ENCODE data around the gene SUCLA2.

The SUCLA2 gene

DNA sequence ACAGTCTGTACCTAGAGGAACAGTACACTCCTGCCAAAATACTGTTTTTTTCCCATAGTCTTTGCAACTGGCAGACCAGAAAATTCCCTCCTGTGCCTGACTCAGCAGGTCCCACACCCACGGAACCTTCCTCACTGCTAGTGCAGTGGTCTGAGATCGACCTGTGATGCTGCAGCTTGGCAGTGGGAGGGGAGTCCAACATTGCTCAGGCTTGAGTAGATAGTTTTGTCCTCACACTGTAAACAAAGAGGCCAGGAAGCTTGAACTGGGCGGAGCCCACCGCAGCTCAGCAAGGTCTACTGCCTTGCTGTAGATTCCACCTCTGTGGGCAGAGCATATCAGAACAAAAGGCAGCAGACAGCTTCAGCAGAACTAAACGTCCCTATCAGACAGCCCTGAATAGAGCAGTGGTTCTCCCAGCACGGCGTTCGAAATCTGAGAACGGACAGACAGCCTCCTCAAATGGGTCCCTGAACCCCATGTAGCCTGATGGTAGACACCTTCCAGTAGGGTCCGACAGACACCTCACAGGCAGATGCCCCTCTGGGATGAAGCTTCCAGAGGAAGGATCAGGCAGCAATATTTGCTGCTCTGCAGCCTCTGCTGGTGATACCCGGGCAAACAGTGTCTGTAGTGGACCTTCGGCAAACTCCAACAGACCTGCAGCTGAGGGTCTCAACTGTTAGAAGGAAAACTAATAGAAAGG lies 92.7 kb downstream of the SUCLA2 start:
- DNase-seq (ENCODE audit: extremely low spot score, insufficient read length, low read depth) = no peak
- FAIRE-seq = no peak

DNA sequence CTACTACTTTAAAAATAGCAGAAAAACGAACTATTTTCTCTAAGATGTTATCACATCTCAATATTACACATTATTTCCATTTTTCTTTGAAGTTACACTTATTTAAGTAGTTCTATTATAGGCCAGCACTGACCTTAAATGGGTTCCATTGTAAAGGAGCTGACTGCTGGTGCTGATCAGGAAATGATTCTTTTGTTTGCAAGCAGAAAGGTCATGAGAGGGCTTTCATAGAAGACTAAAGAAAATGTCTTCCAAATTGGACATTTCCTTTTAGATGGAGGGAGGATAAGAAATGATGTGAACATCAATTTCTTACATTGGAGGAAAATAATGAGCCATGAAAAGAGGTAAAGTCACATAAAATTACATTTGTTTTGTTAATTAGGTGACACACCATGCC lies 96.2 kb downstream of the SUCLA2 start:
- FAIRE-seq = no peak
- DNase-seq (ENCODE audit: extremely low spot score, insufficient read length, low read depth) = no peak

DNA sequence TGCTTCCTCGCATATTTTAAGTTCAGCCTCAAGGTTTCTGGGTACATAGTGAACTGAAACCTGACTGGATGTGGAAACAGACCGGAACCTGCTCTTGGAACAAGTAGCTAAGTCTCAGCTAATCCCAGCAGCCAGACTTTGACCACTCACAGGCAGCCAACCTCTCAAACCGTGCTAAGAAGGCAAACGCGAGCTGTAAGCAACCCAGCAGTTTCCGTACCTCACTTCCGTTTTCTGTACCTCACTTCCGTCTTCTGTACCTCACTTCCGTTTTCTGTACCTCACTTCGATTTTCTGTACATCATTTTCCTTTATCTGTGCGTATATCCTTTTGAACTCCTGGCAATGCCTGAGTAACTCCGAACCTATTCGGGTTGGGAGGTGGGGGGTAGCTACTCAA lies 96.8 kb downstream of the SUCLA2 start:
- FAIRE-seq (peak; percentile 29), DNase-seq (ENCODE audit: extremely low spot score, insufficient read length, low read depth) (no peak)

DNA sequence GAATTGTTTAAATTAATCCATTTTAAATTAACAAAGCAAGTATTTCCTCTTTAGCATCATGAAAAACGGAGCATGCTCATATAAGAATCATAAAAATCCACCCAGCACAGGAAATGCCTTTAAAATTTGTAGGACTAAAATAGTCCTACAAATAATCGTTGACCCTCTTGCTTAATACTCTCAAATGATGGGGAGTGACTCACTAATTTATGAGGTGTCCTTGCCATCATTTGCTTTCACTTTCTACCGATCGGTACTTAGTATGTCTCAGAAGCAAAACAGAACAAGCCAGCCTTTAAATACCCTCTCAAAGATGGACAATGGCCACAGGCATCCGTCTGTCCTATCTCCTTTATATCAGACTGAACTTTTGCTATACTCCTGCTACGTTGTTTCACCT lies 97.2 kb downstream of the SUCLA2 start:
- FAIRE-seq (peak; percentile 33), DNase-seq (ENCODE audit: extremely low spot score, insufficient read length, low read depth) (no peak)

DNA sequence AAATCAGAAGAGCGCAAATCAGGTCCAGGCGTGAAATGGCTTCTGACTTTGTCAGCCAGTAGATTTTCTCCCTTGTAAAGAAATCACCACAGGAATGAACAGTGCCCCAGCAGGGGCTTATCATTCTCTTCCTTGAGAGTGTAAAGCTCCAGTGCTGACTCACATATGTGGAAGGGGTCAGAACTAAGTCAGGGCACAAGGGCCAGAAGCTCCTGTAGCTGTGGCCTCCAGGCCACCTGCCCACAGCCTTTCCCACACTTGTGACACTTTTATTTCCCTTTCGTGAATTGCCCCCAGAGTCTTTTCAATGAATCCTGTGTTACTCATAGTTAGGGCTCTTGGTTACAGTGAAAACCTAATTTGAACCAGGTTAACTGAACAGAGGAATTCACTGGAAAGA lies 99.6 kb downstream of the SUCLA2 start:
- FAIRE-seq (no peak), DNase-seq (ENCODE audit: extremely low spot score, insufficient read length, low read depth) (no peak)

DNA sequence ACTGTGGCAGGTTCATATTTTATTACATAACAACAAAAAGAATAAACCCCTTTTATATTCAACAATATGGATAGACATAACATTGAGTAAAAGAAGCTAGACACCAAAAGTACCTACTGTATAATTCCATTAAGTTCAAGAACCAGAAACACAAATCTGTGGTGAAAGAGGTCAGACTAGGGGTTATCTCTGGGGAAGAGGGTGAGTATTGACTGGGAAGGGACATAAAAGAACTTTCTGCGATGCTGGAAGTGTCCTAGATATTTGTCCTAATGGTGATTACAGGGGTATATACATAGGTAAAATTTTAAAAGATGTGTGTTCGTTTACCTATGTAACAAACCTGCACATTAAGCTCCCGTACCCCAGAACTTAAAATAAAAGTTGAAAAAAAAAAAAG lies 103.0 kb downstream of the SUCLA2 start:
- DNase-seq (ENCODE audit: extremely low spot score, insufficient read length, low read depth) (no peak), FAIRE-seq (no peak)

DNA sequence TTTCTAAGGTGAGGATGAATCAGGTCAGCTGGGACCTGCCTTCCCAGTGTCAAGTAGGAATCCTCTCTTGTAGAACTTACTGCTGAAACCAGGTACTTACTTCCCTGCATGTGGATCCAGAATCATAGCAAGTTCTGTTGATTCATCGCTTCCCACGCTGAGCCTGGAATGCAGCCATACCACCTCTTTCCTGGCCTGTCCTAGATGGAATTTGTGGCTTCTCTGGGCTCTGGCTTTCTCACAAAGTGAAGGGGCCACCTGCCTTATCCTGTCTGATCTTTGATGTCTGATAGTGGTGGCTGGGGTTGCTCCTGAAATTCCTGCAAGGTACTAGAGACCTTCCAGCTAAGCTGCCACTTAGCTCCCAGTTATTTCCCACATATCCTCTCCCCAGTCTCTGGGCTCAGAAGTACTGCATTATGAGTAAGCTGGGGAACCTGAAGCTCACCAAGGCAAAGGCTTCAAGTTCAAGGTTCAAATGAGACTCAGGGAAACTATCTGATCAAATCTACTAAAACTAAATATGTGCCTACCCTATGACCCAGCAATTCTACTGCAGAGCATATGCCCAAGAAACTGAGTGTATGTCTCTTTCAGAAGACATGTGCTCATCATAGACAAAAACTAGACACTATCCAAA lies 103.5 kb downstream of the SUCLA2 start:
- DNase-seq (ENCODE audit: extremely low spot score, insufficient read length, low read depth) = no peak
- no peak for FAIRE-seq

DNA sequence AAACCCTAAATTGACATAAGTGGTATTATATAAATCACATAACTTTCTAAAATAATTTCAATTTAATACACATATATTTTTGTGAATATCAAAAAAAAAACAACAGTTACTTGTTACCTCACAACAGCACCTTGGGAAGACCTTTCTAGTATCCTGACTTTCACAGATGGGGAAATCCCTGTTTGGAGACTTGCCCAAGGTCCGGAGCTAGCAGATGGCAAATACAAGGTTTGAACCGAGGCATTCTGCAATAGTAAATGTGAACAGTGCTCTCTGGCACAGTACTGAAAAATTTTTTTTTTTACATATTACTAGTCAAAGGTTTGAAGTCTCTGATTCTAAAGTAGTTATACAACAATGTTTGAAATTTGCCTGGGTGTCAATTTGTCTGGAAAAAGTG lies 104.5 kb downstream of the SUCLA2 start:
- no peak for FAIRE-seq
- no peak for DNase-seq (ENCODE audit: extremely low spot score, insufficient read length, low read depth)

DNA sequence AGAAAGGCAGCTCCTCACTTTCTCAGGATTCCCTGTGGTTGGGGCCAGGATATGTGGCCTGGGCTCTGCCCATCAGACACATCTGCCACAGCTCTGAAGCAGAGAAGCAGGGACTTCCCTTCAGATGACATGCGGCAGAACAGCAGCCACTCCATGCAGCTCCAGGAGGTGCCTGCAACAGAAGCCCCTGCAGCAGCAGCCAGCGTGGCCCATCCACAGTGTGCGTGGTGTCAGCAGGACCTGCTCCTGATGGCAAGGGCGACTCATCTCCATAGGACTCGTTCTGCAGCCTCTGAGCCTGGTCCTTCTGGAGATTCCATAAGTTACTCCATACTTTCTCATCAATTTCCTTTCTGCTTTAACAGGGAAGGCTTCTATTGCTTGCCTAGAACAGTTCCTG lies 105.0 kb downstream of the SUCLA2 start:
- FAIRE-seq = no peak
- DNase-seq (ENCODE audit: extremely low spot score, insufficient read length, low read depth) = no peak

DNA sequence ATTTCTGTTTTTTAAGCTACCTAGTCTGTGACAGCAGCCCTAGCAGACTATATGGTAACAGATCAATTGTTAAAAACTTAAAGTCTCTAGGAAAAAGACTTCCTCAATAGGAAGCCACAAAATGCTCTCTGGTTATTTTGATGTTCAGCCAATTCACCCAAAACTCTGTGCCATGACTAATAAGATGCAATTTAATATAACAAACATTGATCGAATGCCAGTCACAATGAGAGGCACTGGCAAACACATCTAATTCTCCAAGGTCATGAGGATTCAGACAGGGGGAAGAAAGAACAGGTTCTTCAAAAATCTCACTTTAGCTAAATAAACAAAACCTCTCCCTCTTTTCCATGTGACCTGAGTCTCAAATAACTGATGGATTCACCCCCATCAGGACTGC lies 107.5 kb downstream of the SUCLA2 start:
- DNase-seq (ENCODE audit: extremely low spot score, insufficient read length, low read depth) = no peak
- FAIRE-seq = no peak

Measured in GM18507 (cell line).